Inflammatory macrophage (primary cell): ENCODE measurements around the gene E4F1.
"Not testable (repeated sequence)": the region's sequence is repeated elsewhere in the genome, so short reads cannot be mapped to it uniquely, and the experiment has no call there.

Source experiments
- DNase-seq, 2 donors: peaks; one replicate each; pipeline ENCODE4 v3.0.0-alpha.2; 2020 to 2022

The E4F1 gene

DNA sequence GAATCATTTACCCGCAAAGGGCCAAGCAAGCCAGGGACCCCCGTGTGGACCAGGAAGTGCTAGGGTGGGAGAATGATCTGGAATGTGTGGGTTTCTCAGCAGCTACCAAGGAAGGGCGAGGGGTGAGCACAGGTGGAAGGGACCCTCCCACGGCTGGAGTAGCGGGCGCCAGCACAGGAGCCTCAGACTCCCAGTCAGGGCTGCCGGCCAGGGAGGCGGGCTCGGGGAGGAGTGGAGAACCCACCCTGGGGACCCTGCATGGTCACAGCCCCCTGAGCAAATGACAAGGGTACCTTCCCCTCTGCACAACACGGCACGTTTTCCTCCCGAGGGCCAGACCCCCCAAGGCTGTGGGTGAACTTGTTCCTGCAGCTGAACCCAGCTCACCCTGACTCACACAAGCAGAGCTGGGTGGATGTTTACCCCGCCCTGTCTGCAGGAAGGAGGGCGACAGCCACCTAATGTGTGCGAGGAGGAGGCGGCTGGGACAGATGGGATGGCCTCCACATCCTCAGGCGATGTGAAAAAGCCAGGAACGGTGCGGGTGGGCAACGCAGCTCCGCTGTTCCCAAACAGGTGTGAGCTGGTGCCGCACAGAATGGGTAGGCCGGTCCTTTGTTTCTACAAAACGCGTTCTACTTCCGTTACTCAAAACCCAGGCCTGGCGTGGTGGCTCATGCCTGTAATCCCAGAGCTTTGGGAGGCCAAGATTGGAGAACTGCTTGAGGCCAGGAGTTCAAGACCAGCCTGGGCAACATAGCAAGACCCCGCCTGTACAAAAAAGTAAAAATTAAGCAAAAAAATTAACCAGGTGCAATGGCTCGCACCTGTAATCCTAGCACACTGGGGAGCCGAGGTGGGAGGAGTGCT is 21.8 kb downstream of the E4F1 start:
- DNase-seq, result no peak

GRCh38 chr16:2246301-2246885 is 23.0 kb downstream of the E4F1 start:
- no peak for DNase-seq

DNA sequence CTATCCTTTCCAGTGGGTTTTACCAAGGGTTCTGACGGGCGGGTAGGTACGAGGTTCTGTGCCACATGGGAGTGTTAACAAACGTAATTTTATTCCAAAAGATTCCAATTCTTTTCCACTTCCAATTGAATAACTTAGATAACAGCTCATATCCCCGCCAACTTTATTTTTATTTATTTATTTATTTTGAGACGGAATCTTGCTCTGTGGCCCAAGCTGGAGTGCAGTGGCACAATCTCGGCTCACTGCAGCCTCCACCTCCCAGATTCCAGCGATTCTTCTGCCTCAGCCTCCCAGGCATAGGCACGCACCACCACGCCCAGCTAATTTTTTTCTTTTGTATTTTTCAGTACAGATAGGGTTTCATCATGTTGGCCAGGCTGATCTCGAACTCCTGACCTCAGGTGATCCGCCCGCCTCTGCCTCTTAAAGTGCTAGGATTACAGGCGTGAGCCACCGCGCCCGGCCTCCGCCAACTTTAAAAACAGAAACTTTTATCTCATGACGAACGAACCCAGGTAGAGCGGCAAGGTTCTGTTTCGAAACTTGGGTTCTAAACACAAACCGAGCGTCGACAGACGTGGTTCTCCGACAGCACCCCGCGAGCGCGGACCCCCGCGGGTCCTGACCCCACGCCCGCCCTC is 27.4 kb downstream of the E4F1 start:
- peak; percentile 26 to 34 for DNase-seq

DNA sequence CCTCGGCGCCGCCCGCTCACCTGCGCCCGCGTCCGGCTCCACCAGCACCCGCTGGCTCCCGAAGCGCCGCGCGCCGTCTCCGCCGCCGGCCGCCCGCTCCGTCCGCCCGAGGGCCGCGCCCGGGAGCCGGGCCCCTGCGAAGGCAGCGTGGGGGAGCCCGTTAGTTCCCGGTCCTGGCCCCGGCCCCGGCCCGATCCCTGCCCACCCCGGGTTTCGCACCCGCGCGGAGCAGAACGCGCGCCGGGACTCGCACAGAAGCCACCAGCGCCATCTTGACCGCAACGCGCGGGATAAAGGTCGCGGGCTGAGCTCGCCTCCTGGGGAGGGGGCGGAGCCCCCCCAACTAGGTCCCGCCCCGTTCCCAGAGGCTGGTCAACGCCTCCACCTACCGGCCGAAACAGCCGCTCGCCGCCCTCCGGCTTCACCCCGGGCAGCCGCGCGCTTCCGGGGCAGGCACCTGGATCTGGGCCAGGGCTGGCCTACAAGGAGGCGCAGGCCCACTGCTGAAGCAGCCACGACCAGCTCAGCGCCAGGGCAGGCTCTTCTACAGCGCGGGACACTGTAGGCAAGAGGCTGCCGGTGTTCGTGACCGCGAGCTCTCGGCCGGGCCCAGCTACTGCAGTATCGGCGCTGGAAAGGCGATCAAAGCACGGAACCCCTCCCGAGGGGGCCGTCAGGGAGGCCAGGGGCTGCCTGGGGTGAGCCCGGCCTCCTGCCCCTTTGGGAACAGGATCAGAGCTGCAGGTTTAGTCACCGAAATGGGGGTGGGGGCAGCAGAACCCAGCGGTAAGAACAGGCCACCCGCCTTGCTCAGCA is 28.1 kb downstream of the E4F1 start, which contains the start of gene ECI1:
Gene ECI1, minus strand, starts transcription at position 292 of the 816 bp plus-strand sequence. Its CDS starts 21 bp downstream, at position 271.
- peak; percentile 96 to 97 for DNase-seq

DNA sequence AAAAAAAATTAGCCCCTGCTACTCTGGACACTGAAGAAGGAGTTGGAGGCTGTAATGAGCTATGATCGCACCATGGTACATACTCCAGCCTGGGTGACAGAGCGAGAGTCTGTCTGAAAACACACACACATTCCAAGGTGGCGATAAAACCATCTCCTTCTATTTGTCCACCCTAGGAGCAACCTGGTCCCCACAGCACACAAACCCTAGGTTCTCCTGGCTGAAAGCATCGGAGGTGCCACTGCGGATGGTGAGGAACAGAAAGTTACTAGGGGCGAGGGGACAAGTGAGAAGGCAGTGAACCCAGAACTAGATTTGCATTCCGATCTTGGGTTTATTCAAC is 29.4 kb downstream of the E4F1 start:
- no peak for DNase-seq

- no peak for DNase-seq
These were observed 29.9 kb downstream of the E4F1 start for GRCh38 chr16:2253293-2253692.

DNA sequence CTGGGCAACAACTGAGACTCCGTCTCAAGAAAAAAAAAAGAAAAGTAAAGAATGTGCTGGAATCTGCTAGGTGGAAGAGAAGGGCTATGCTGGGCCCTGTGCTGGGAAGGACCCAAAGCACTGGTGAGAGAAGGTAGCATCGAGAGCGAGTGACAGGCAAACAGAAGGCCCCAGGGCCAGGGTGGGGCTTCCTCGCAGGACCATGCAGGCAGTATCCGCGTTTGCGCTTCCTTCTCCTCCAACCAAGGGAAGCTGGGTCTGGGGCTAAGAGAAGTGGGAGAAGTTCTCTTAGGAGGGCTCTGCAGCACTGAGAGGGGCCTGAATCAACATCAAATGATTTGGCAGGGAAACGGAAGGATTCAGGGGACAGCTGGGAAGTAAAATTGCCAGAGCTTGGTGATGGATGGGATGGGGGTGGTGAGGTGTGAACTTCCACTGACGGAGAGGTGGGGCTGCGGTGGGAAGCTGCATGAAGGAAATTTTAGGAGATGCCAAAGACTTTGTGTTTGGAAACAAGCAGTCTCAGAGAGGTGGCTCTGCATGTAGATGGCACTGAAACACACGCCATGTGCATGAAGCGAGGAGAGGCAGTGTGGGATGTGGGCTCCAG is 33.2 kb downstream of the E4F1 start:
- DNase-seq, result no peak

GRCh38 chr16:2257726-2258125 is 34.3 kb downstream of the E4F1 start:
- DNase-seq, result no peak

GRCh38 chr16:2258530-2258929 is 35.1 kb downstream of the E4F1 start:
- DNase-seq, result not testable (repeated sequence)

GRCh38 chr16:2260250-2260649 is 36.9 kb downstream of the E4F1 start:
- DNase-seq, result no peak

DNA sequence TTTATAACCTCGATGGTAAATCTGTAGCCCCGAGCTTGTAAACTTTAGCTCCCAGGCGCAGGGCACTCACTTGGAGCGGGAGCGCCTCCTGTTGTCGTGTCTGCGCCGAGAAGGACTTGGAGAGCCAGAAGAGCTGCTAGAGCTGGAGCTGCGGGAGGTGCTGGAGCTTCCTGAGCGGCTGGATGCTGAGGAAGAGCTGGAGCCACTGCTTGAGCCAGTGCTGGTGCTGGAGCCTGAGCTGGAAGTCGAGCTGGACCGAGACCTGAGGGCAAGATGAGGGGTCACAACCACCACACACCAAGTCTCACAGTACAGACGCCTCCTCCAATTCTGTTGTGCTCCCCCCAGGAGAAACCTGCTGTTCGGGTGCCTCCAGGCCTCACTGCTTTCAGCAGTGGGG is 39.6 kb downstream of the E4F1 start:
- not testable (repeated sequence) for DNase-seq

DNA sequence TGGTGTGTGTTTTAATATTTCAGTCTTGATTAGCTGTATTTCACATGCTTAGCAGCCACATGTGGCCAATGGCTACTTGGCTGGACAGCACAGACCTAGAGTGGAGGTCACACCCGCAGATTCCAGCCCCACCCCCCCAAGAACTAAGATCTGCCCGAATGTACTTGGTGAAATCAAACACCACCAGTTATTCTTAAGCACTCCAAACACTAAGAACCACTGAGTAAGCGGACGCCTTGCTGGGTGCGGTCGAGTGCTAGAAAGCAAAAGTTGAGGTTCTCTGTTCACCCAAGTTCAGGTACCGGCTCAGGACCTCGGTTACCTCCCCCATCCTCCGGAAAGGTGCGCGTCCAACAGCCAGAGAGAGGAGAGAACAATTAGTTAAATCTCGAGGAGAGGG is 43.5 kb downstream of the E4F1 start:
- not testable (repeated sequence) for DNase-seq

DNA sequence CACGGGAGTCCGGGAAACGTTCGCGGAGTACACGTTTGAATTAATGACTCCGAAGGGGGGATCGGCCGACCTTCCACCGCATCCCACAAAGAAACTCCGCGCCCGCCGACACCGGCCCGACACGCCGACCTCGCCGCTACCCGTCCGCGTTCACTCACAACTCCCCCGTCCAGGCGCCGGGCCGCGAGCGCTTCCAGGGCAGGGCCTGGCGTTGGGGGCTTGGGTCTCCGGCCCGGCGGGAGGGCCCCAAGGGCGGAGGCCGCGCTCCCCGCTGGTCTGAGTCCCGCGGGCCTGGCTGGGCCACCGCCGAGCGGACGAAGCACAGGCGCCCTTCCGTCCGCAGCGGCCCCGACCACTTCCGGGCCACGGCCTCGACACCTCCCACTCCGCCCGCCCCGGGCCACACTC is 44.1 kb downstream of the E4F1 start:
- not testable (repeated sequence) for DNase-seq

- peak; percentile 96 to 97 for DNase-seq
These were observed 44.7 kb downstream of the E4F1 start, which contains the start of gene RNPS1 for GRCh38 chr16:2267913-2268666. Gene RNPS1, minus strand, starts transcription at chr16:2268126. Its CDS starts 3,483 bp downstream, at chr16:2264643.

GRCh38 chr16:2270070-2270462 is 46.7 kb downstream of the E4F1 start:
- DNase-seq, result no peak

GRCh38 chr16:2270588-2271470 is 47.4 kb downstream of the E4F1 start:
- DNase-seq, result no peak

- no peak for DNase-seq
These were observed 48.6 kb downstream of the E4F1 start for GRCh38 chr16:2271848-2272461.

DNA sequence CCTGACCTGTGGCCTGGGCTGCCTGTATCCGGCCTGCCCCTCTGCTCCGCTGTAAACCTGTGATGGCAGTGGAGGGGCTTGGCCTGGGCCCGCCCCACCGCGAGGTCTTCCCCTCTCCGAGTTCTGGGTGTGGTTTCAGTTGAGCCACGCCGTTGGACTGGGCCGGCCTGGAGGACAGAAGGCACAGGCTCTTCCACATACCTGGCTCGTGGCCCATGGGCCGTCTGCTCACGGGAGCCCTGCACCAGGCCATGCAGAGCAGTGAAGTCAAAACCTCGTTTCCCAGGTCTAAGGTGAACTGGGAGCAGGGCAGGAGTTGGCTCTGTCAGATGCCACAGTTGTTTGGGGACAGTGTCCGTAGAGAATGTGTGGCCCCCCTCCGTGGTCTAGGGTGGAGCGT is 50.1 kb downstream of the E4F1 start:
- DNase-seq, result no peak

DNA sequence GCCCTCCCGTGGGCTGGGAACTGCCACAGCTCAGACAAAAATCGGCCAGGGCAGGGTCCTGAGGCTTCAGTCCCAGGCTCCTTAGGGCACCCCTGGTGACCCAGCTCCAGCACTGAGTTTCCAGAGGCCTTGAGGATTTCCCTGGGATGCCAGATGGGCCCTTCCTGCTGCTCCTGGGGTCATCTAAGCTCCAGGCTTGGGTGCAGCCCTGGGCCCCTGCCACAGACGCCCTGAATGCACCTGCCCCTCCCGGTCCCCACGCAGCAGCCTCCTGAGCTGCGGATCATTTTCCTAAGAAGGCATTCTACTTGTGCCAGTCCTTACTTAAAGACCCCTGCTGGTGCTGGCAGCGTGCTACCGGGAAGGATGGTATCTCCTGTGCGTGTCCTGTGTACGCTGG is 50.5 kb downstream of the E4F1 start:
- DNase-seq, result no peak
